HG03378 (cell line): Measurements from ENCODE around the gene RALGDS.

ENCODE experiments used
- ATAC-seq: cut with Tn5 transposase; IDR thresholded peaks from one replicate; pipeline ENCODE4 v1.9.1; 2021; ENCODE audit warnings: mild to moderate bottlenecking, moderate library complexity; ENCODE audit not compliant: unreplicated experiment

RALGDS gene

GRCh38 chr9:133151601-133152525, 30.8 kb upstream of the RALGDS start:
- ATAC-seq: no peak

GRCh38 chr9:133151041-133151440, 30.0 kb upstream of the RALGDS start:
- no peak for ATAC-seq

- peak; percentile 54 for ATAC-seq
These were observed 28.3 kb upstream of the RALGDS start for GRCh38 chr9:133149130-133150015.

- ATAC-seq: peak; percentile 6
These were observed 27.4 kb upstream of the RALGDS start for GRCh38 chr9:133148199-133149129.

GRCh38 chr9:133147412-133148198, 26.6 kb upstream of the RALGDS start:
- ATAC-seq: no peak

GRCh38 chr9:133146746-133147411, 25.8 kb upstream of the RALGDS start:
- no peak for ATAC-seq

GRCh38 chr9:133144904-133145851, 24.1 kb upstream of the RALGDS start:
- no peak for ATAC-seq

- ATAC-seq: no peak
These were observed 23.3 kb upstream of the RALGDS start for GRCh38 chr9:133144142-133144903.

- ATAC-seq: no peak
These were observed 22.6 kb upstream of the RALGDS start for GRCh38 chr9:133143639-133144141.

- ATAC-seq: no peak
These were observed 21.9 kb upstream of the RALGDS start for GRCh38 chr9:133142684-133143622.

GRCh38 chr9:133141833-133142595, 21.0 kb upstream of the RALGDS start:
- no peak for ATAC-seq

GRCh38 chr9:133140606-133141005, 19.6 kb upstream of the RALGDS start:
- ATAC-seq: no peak

- ATAC-seq: no peak
These were observed 19.1 kb upstream of the RALGDS start for GRCh38 chr9:133140174-133140505.

- no peak for ATAC-seq
These were observed 18.5 kb upstream of the RALGDS start for GRCh38 chr9:133139246-133140173.
